GM12892 (cell line): ENCODE results near the gene TPT1.

ENCODE experiments used
- POLR2A ChIP-seq: IDR thresholded peaks from 2 replicates; pipeline ENCODE4 v1.6.1; 2011; ENCODE audit warnings: low read depth, low read length, control low read depth
- TAF1 ChIP-seq: IDR thresholded peaks from 2 replicates; pipeline ENCODE4 v1.6.1; 2011; ENCODE audit warnings: low read depth, mild to moderate bottlenecking, control low read depth, low read length, borderline replicate concordance

DNA sequence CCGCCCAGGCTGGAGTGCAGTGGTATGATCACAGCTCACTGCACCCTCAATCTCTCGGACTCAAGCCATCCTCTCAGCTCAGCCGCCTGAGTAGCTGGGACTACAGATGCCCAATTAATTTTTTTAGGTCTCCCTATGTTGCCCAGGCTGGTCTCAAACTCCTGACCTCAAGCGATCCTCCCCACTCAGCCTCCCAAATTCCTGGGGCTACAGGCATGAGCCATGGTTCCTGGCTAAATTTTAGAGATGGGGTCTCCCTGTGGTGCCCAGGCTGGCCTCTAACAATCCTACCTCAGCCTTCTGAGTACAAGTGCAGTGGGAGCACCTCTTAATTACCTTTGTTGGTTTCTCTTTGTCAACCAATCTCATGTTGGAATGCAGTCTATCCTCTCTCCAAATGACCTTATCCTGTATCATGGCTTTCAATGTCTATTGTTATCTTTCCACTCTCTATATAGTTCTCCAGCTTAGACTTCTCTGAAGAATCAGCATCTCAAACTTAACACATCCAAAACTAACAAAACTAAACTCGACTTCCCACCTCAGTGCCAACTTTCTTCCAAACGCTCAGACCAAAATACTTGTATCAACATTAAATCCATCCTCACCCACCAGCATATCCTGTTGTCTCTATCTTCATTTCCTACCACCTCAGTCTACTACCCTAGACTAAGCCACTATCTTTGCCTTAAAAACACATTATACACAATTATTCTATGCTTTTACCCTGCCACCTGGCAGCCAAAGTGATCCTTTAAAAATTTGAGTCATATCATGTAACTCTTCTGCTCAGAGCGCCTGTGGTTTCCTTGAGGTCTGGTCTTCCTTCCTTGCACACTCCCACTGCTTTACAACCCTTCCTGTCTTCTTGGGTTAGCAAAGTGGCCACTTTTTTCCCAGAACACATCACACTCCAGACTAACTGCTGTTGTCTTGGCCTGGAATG, 6.7 kb downstream of the TPT1 start:
- no peak for TF ChIP-seq POLR2A
- TF ChIP-seq TAF1: no peak
